ENCODE results near the gene OVCA2.

The OVCA2 gene

DNA sequence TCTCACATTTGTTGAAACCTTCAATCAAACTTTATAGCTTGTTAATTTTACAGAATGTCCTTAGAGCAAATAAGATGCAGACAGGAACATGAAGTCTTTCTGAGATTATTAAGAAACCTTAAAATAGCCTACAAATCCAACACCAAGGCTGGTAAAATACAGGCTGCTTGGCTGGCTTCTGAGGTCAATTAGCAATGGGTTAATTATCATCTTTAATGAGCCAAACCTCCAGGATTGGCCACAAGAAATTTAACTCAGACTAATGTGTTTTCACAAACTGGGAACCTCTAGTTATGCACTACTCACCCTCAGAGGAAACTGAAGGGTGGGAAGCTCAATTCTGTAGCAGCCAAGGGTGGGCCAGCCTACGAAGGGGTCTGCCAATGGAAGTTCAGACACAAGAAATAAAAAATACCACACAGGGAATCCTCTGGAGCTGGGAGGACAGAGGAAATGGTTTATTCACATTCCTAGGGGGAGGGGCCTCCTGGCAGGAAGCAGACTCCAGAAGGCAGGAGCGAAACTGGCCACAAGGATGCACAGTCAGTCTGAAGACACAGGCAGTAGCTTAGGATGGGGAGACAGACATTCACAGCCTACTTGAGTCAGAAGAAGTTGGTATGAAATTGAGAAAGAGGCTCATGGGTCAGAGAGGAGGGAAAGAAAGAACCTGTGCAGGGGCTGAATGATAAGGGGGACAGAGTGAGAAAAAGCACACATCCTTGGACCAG lies 49.1 kb downstream of the OVCA2 start:
- DNase-seq = no peak

DNA sequence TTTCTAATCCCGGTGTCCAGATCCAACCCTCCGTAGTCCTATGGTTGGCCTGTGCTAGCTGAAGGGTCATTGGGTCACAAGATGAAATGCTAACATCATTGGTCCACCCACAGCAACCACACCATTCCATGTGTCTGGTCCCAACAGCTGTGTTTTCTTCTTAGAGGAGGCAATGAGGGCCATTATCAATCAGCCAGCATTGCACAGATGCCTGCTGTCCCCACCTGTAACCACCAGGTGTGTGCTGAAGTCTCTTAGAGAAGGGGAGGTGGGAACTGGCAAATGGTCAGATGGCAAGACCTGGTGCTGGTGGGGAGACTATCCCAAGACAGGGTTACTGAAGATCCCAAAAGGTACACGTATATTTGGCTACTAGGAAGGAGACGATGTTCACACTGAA lies 50.4 kb downstream of the OVCA2 start:
- no peak for DNase-seq

Data from GF-D8 (cell line).